ENCODE results near the gene EMILIN1. TPM values are rescaled to one million over a fixed set of nuclear protein-coding genes. Genes with fewer than 3 reads are reported as not detected.
A peak's percentile ranks its signal among the peaks of the same experiment; 100 is the strongest.

Gene EMILIN1
- total RNA-seq, 4 donors from 2014 or later, result 7.9 to 32.2 (median 13.3) TPM

GRCh38 chr2:27076323-27076722 lies 2.1 kb upstream of the EMILIN1 start:
- TF ChIP-seq, protein P1, sequence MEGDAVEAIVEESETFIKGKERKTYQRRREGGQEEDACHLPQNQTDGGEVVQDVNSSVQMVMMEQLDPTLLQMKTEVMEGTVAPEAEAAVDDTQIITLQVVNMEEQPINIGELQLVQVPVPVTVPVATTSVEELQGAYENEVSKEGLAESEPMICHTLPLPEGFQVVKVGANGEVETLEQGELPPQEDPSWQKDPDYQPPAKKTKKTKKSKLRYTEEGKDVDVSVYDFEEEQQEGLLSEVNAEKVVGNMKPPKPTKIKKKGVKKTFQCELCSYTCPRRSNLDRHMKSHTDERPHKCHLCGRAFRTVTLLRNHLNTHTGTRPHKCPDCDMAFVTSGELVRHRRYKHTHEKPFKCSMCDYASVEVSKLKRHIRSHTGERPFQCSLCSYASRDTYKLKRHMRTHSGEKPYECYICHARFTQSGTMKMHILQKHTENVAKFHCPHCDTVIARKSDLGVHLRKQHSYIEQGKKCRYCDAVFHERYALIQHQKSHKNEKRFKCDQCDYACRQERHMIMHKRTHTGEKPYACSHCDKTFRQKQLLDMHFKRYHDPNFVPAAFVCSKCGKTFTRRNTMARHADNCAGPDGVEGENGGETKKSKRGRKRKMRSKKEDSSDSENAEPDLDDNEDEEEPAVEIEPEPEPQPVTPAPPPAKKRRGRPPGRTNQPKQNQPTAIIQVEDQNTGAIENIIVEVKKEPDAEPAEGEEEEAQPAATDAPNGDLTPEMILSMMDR (IDR thresholded peaks at IDR 0.05), result no peak
- TF ChIP-seq POLR2A (IDR thresholded peaks at IDR 0.05), result no peak
- Histone ChIP-seq H3K4me3 (no peak overlapping the region), H3K27me3 (no peaks in the 10 kb centered on the region), H3K9me3 (no peaks in the 10 kb centered on the region), H3K27ac (peak overlapping the region in 3 of 4 donors; percentile 10 to 90 (median 58)), H3K36me3 (no peaks in the 10 kb centered on the region), H3K4me1 (peaks cover 0 to 47% (median 9%) of the 10 kb centered on the region in 4 donors)
- DNase-seq, result no peak

DNA sequence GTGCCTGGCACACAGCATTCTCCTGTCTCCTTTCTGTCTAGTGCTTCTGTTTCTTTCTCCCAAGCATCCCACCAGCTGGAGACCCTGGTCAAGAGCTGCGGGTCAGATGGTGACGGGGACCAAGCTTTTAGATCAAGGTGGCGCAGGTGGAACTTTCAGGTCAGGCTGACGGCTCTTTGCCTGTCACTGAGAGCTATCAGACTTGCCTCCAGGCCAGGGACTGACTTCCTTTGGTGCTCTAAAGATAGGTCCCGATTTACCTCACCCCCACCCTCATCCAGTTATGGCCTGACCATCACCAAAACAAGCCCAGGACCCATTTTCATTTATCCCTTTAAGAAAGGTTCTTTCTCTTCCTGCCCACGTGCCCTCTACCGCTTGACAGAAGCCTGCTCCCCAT lies 1.2 kb upstream of the EMILIN1 start:
- peaks cover 3 to 54% (median 13%) of the 10 kb centered on the region in 4 donors for H3K4me1 ChIP-seq
- H3K9me3 ChIP-seq, result no peaks in the 10 kb centered on the region
- TF ChIP-seq, protein P1 (IDR thresholded peaks at IDR 0.05), result no peak
- TF ChIP-seq POLR2A (IDR thresholded peaks at IDR 0.05), result no peak
- H3K4me3 ChIP-seq, result no peak overlapping the region
- no peaks in the 10 kb centered on the region for H3K27me3 ChIP-seq
- peak overlapping the region in 3 of 4 donors; percentile 10 to 90 (median 31) for H3K27ac ChIP-seq
- H3K36me3 ChIP-seq, result no peaks in the 10 kb centered on the region
- DNase-seq, result no peak

- no peak for TF ChIP-seq POLR2A (IDR thresholded peaks at IDR 0.05)
- peaks cover 3 to 62% (median 13%) of the 10 kb centered on the region in 4 donors for H3K4me1 ChIP-seq
- peak overlapping the region; percentile 72 to 90 (median 86) for H3K27ac ChIP-seq
Measured at GRCh38 chr2:27079233-27080139, 1.1 kb downstream of the EMILIN1 start.

GRCh38 chr2:27080140-27080469 lies 1.7 kb downstream of the EMILIN1 start:
- H3K4me1 ChIP-seq, result peaks cover 3 to 62% (median 12%) of the 10 kb centered on the region in 4 donors
- no peak for DNase-seq
- peak overlapping the region in 3 of 4 donors; percentile 82 to 90 (median 90) for H3K27ac ChIP-seq

More at GRCh38 chr2:27079233-27080139, 1.1 kb downstream of the EMILIN1 start:
- DNase-seq, result no peak
- Histone ChIP-seq H3K4me3 (peak overlapping the region; percentile 28 to 55 (median 42)), H3K9me3 (no peaks in the 10 kb centered on the region), H3K36me3 (no peaks in the 10 kb centered on the region), H3K27me3 (no peaks in the 10 kb centered on the region)

DNA sequence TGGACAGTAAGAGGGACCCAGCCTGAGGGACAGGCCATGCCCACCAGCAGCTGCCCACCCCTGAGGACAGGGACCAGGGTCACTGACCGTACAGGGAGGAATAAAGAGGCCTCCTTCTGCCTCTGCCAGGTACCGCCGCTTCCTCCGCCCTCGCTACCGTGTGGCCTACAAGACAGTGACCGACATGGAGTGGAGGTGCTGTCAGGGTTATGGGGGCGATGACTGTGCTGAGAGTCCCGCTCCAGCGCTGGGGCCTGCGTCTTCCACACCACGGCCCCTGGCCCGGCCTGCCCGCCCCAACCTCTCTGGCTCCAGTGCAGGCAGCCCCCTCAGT lies 2.2 kb downstream of the EMILIN1 start:
- TF ChIP-seq POLR2A (IDR thresholded peaks at IDR 0.05), result no peak
- TF ChIP-seq, protein P1 (IDR thresholded peaks at IDR 0.05), result no peak
- DNase-seq, result no peak
- Histone ChIP-seq H3K9me3 (no peaks in the 10 kb centered on the region), H3K4me3 (peak overlapping the region in 3 of 4 donors; percentile 6 to 55 (median 16)), H3K36me3 (no peaks in the 10 kb centered on the region), H3K27me3 (no peaks in the 10 kb centered on the region), H3K27ac (peak overlapping the region in 3 of 4 donors; percentile 82 to 90 (median 90)), H3K4me1 (peaks cover 3 to 62% (median 12%) of the 10 kb centered on the region in 4 donors)

More at GRCh38 chr2:27080140-27080469, 1.7 kb downstream of the EMILIN1 start:
- Histone ChIP-seq H3K9me3 (no peaks in the 10 kb centered on the region), H3K36me3 (no peaks in the 10 kb centered on the region), H3K27me3 (no peaks in the 10 kb centered on the region), H3K4me3 (peak overlapping the region; percentile 28 to 55 (median 42))
- TF ChIP-seq, protein P1 (IDR thresholded peaks at IDR 0.05), result no peak
- TF ChIP-seq POLR2A (IDR thresholded peaks at IDR 0.05), result no peak
